ENCODE measurements around the gene B3GAT2. TPM values are rescaled to one million over a fixed set of nuclear protein-coding genes. Genes with fewer than 3 reads are reported as not detected.

Gene B3GAT2
- total and polyA plus RNA-seq, 2 donors (not counting 1 experiment from before 2014, with no cell fraction given), result not detected

DNA sequence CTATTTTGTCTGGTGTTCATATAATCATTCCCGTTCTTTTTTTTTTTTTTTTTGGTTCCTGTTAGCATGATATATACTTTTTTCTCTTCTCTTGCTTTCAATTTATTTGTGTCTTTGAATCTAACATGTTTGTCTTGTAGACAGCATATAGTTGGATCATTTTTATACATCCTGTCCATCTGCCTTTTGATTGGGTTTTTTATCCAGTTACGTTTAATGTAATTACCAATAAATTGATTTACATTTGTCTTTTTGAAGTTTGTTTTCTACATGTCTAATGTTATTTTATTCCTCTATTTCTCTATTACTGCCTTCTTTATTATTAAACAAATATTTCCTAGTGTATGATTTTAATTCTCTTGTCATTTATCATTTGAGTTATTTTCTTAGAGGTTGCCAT, 84.4 kb downstream of the B3GAT2 start:
- no peak overlapping the region for H3K27ac ChIP-seq (ENCODE audit: insufficient read depth, low read length)
- H3K4me1 ChIP-seq (ENCODE audit: control insufficient read depth, extremely low read depth, insufficient read depth, low read length), result no peaks in the 10 kb centered on the region
- H3K79me2 ChIP-seq (ENCODE audit: control insufficient read depth, insufficient read depth, low read length), result no peaks in the 10 kb centered on the region
- H3K27me3 ChIP-seq (ENCODE audit: control insufficient read depth, insufficient read depth, low read length), result no peaks in the 10 kb centered on the region
- no peak for DNase-seq (ENCODE audit: low read depth in 2 of 2)
- no peaks in the 10 kb centered on the region for H3K9me3 ChIP-seq (ENCODE audit: control insufficient read depth, insufficient read depth, low read depth, low read length)
- H2AFZ ChIP-seq (ENCODE audit: low read length), result no peak overlapping the region
- TF ChIP-seq, protein P1, sequence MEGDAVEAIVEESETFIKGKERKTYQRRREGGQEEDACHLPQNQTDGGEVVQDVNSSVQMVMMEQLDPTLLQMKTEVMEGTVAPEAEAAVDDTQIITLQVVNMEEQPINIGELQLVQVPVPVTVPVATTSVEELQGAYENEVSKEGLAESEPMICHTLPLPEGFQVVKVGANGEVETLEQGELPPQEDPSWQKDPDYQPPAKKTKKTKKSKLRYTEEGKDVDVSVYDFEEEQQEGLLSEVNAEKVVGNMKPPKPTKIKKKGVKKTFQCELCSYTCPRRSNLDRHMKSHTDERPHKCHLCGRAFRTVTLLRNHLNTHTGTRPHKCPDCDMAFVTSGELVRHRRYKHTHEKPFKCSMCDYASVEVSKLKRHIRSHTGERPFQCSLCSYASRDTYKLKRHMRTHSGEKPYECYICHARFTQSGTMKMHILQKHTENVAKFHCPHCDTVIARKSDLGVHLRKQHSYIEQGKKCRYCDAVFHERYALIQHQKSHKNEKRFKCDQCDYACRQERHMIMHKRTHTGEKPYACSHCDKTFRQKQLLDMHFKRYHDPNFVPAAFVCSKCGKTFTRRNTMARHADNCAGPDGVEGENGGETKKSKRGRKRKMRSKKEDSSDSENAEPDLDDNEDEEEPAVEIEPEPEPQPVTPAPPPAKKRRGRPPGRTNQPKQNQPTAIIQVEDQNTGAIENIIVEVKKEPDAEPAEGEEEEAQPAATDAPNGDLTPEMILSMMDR (conservative IDR thresholded peaks at IDR 0.05 in 1 of 2, IDR thresholded peaks at IDR 0.05 in 1 of 2; ENCODE audit: low read depth in 1 of 2, low read length in 2 of 2), result no peak
- no peak for TF ChIP-seq EZH2 (IDR thresholded peaks at IDR 0.05; ENCODE audit: low read length, missing control alignments)
- H3K36me3 ChIP-seq (ENCODE audit: control insufficient read depth, insufficient read depth, low read length), result no peaks in the 10 kb centered on the region
- H4K20me1 ChIP-seq (ENCODE audit: control insufficient read depth, extremely low read depth, insufficient read depth, low read length), result no peaks in the 10 kb centered on the region
- H3K9ac ChIP-seq (ENCODE audit: insufficient read depth, low read length), result no peak overlapping the region
- H3K4me2 ChIP-seq (ENCODE audit: extremely low read depth, insufficient read depth, low read length), result no peak overlapping the region
- no peak overlapping the region for H3K4me3 ChIP-seq (replicated peaks in 1 of 4; ENCODE audit: control extremely low read depth in 1 of 4, insufficient read depth in 1 of 4, low read depth in 3 of 4, low read length in 4 of 4)

DNA sequence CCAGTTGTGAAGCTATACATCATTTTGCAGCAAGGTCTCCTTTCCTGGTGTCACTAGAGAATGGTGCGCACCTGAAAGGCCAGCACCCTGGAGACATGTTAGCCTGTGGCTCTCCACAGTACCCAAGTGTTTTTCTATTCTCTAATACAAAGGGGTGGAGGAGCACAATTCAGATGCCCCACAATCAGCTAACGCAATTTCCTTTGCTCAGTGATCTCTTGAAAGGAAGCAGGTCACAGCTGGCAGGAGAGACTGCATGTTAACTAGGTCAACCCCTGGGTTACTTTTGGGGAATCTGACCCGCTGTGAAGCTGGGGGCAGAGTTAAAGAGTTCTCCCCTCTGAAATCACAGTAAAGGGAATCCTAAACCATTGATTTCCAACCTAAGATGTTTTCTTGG, 92.5 kb downstream of the B3GAT2 start:
- DNase-seq (ENCODE audit: low read depth in 2 of 2), result no peak
- Histone ChIP-seq H3K4me3 (replicated peaks in 1 of 4; ENCODE audit: control extremely low read depth in 1 of 4, insufficient read depth in 1 of 4, low read depth in 3 of 4, low read length in 4 of 4) (no peak overlapping the region), H3K9me3 (ENCODE audit: control insufficient read depth, insufficient read depth, low read depth, low read length) (no peaks in the 10 kb centered on the region), H3K4me1 (ENCODE audit: control insufficient read depth, extremely low read depth, insufficient read depth, low read length) (no peaks in the 10 kb centered on the region), H3K36me3 (ENCODE audit: control insufficient read depth, insufficient read depth, low read length) (no peaks in the 10 kb centered on the region), H2AFZ (ENCODE audit: low read length) (no peak overlapping the region), H3K79me2 (ENCODE audit: control insufficient read depth, insufficient read depth, low read length) (no peaks in the 10 kb centered on the region), H3K27ac (ENCODE audit: insufficient read depth, low read length) (no peak overlapping the region), H3K9ac (ENCODE audit: insufficient read depth, low read length) (no peak overlapping the region), H3K27me3 (ENCODE audit: control insufficient read depth, insufficient read depth, low read length) (no peaks in the 10 kb centered on the region), H3K4me2 (ENCODE audit: extremely low read depth, insufficient read depth, low read length) (no peak overlapping the region), H4K20me1 (ENCODE audit: control insufficient read depth, extremely low read depth, insufficient read depth, low read length) (no peaks in the 10 kb centered on the region)
- no peak for TF ChIP-seq EZH2 (IDR thresholded peaks at IDR 0.05; ENCODE audit: low read length, missing control alignments)

DNA sequence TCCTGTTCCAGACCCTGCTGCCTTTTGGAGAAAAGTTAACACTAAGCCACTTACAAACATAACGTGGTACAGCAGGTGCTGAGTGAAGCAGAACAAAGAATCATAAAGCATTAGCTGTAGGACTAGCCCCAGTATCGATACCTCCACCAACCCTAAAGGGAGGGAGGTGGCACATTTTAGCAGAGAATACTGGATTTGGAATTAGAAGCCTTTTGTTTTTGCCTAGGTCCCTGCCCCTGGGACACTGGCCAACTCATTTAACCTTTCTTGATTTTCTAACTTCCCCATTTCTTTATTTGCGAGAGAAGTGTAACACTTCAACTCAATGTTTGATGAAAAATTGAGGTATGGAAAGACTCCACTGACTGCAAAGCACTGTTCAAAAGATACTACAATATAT, 93.5 kb downstream of the B3GAT2 start:
- no peak for TF ChIP-seq EZH2 (IDR thresholded peaks at IDR 0.05; ENCODE audit: low read length, missing control alignments)
- TF ChIP-seq, protein P1 (conservative IDR thresholded peaks at IDR 0.05 in 1 of 2, IDR thresholded peaks at IDR 0.05 in 1 of 2; ENCODE audit: low read depth in 1 of 2, low read length in 2 of 2), result no peak
- no peak overlapping the region for H3K4me2 ChIP-seq (ENCODE audit: extremely low read depth, insufficient read depth, low read length)
- no peaks in the 10 kb centered on the region for H4K20me1 ChIP-seq (ENCODE audit: control insufficient read depth, extremely low read depth, insufficient read depth, low read length)
- H3K4me1 ChIP-seq (ENCODE audit: control insufficient read depth, extremely low read depth, insufficient read depth, low read length), result no peaks in the 10 kb centered on the region
- no peak overlapping the region for H2AFZ ChIP-seq (ENCODE audit: low read length)
- no peak overlapping the region for H3K27ac ChIP-seq (ENCODE audit: insufficient read depth, low read length)
- DNase-seq (ENCODE audit: low read depth in 2 of 2), result no peak
- no peaks in the 10 kb centered on the region for H3K9me3 ChIP-seq (ENCODE audit: control insufficient read depth, insufficient read depth, low read depth, low read length)
- no peak overlapping the region for H3K9ac ChIP-seq (ENCODE audit: insufficient read depth, low read length)
- H3K36me3 ChIP-seq (ENCODE audit: control insufficient read depth, insufficient read depth, low read length), result no peaks in the 10 kb centered on the region
- no peaks in the 10 kb centered on the region for H3K27me3 ChIP-seq (ENCODE audit: control insufficient read depth, insufficient read depth, low read length)
- no peaks in the 10 kb centered on the region for H3K79me2 ChIP-seq (ENCODE audit: control insufficient read depth, insufficient read depth, low read length)
- no peak overlapping the region for H3K4me3 ChIP-seq (replicated peaks in 1 of 4; ENCODE audit: control extremely low read depth in 1 of 4, insufficient read depth in 1 of 4, low read depth in 3 of 4, low read length in 4 of 4)
